Osteoblast (primary cell): ENCODE results near the gene NNMT. TPM values are rescaled to one million over a fixed set of nuclear protein-coding genes. Genes with fewer than 3 reads are reported as not detected.
A peak's percentile ranks its signal among the peaks of the same experiment; 100 is the strongest.

Source experiments
- DNase-seq: peaks from one replicate; pipeline ENCODE4 v3.0.0; 2011; ENCODE audit warnings: low spot score, mixed read lengths; ENCODE audit not compliant: insufficient read length; ENCODE audit errors: missing footprints
- H2AFZ ChIP-seq: 2 replicates; pipeline ENCODE4 v1.6.0; 2011; ENCODE audit warnings: mild to moderate bottlenecking, low read length
- H3K27ac ChIP-seq: 2 replicates; pipeline ENCODE4 v1.5.1; 2011; ENCODE audit warnings: mild to moderate bottlenecking, low read depth, low read length, moderate library complexity
- H3K27me3 ChIP-seq: 2 replicates; pipeline ENCODE4 v1.6.0; 2012; ENCODE audit warnings: mild to moderate bottlenecking, control low read depth, inconsistent platforms, low read length, moderate library complexity; ENCODE audit not compliant: insufficient read depth
- H3K36me3 ChIP-seq: 2 replicates; pipeline ENCODE4 v1.5.1; 2011; ENCODE audit warnings: mild to moderate bottlenecking, low read length, control low read depth, moderate library complexity; ENCODE audit not compliant: insufficient read depth
- H3K4me1 ChIP-seq: 2 replicates; pipeline ENCODE4 v1.5.1; 2011; ENCODE audit warnings: mild to moderate bottlenecking, low read length, control low read depth, moderate library complexity; ENCODE audit not compliant: insufficient read depth
- H3K4me2 ChIP-seq: 2 replicates; pipeline ENCODE4 v1.6.0; 2011; ENCODE audit warnings: mild to moderate bottlenecking, low read length; ENCODE audit not compliant: insufficient read depth
- H3K4me3 ChIP-seq: fragments of 200-600 bp; sonication (generic); 3 replicates; pipeline ENCODE4 v1.5.1; 2012; ENCODE audit warnings: mild to moderate bottlenecking, low read length, inconsistent platforms; ENCODE audit not compliant: insufficient read depth
- H3K79me2 ChIP-seq: 2 replicates; pipeline ENCODE4 v1.6.0; 2012; ENCODE audit warnings: mild to moderate bottlenecking, low read length, control low read depth, inconsistent platforms; ENCODE audit not compliant: insufficient read depth
- H3K9me3 ChIP-seq: 2 replicates; pipeline ENCODE4 v1.5.1; 2011; ENCODE audit warnings: low read depth, low read length, control low read depth
- H4K20me1 ChIP-seq: 2 replicates; pipeline ENCODE4 v1.6.0; 2012; ENCODE audit warnings: mild to moderate bottlenecking, low read length, control low read depth; ENCODE audit not compliant: insufficient read depth
- CTCF ChIP-seq: IDR thresholded peaks from 2 replicates; pipeline ENCODE4 v1.5.1; 2011; ENCODE audit warnings: mild to moderate bottlenecking, low read depth, low read length, moderate library complexity; ENCODE audit errors: extremely low read depth
- total RNA-seq: library from RNA; depleted of rRNA; stranded (reverse); fragments of >200 nt; gene quantifications from 2 replicates; pipeline ENCODE4 v1.2.3, GENCODE V29; 2012

NNMT gene
- total RNA-seq, 1 donor, result 1,196 TPM

GRCh38 chr11:114260077-114260476, 36.1 kb upstream of the NNMT start:
- Histone ChIP-seq H3K4me2 (no peak overlapping the region), H3K79me2 (no peaks in the 10 kb centered on the region), H4K20me1 (no peaks in the 10 kb centered on the region), H3K9me3 (no peaks in the 10 kb centered on the region), H2AFZ (no peak overlapping the region), H3K4me3 (no peak overlapping the region), H3K27me3 (peaks cover 14% of the 10 kb centered on the region), H3K36me3 (no peaks in the 10 kb centered on the region), H3K4me1 (peaks cover 4% of the 10 kb centered on the region), H3K27ac (no peak overlapping the region)
- no peak for DNase-seq
- TF ChIP-seq CTCF, result no peak

GRCh38 chr11:114260483-114260882, 35.7 kb upstream of the NNMT start:
- Histone ChIP-seq H3K4me2 (no peak overlapping the region), H3K79me2 (no peaks in the 10 kb centered on the region), H3K9me3 (no peaks in the 10 kb centered on the region), H3K4me3 (no peak overlapping the region), H4K20me1 (no peaks in the 10 kb centered on the region), H3K4me1 (peaks cover 4% of the 10 kb centered on the region), H3K36me3 (no peaks in the 10 kb centered on the region), H2AFZ (no peak overlapping the region), H3K27me3 (peaks cover 14% of the 10 kb centered on the region), H3K27ac (no peak overlapping the region)
- TF ChIP-seq CTCF, result no peak
- DNase-seq, result no peak

GRCh38 chr11:114261791-114262190, 34.4 kb upstream of the NNMT start:
- H3K4me2 ChIP-seq, result no peak overlapping the region
- H3K27ac ChIP-seq, result no peak overlapping the region
- H4K20me1 ChIP-seq, result no peaks in the 10 kb centered on the region
- no peaks in the 10 kb centered on the region for H3K9me3 ChIP-seq
- peaks cover 4% of the 10 kb centered on the region for H3K4me1 ChIP-seq
- no peaks in the 10 kb centered on the region for H3K36me3 ChIP-seq
- H3K27me3 ChIP-seq, result peaks cover 14% of the 10 kb centered on the region
- TF ChIP-seq CTCF, result no peak
- no peak overlapping the region for H2AFZ ChIP-seq
- no peak for DNase-seq
- no peaks in the 10 kb centered on the region for H3K79me2 ChIP-seq
- H3K4me3 ChIP-seq, result no peak overlapping the region

- H3K9me3 ChIP-seq, result no peaks in the 10 kb centered on the region
- DNase-seq, result peak; percentile 91
- no peaks in the 10 kb centered on the region for H3K4me1 ChIP-seq
- H3K27ac ChIP-seq, result no peak overlapping the region
- no peak overlapping the region for H2AFZ ChIP-seq
- no peaks in the 10 kb centered on the region for H4K20me1 ChIP-seq
- H3K4me2 ChIP-seq, result no peak overlapping the region
- no peaks in the 10 kb centered on the region for H3K79me2 ChIP-seq
- H3K4me3 ChIP-seq, result no peak overlapping the region
- peak; percentile 84 for TF ChIP-seq CTCF
- H3K27me3 ChIP-seq, result peaks cover 14% of the 10 kb centered on the region
- no peaks in the 10 kb centered on the region for H3K36me3 ChIP-seq
These were observed 33.3 kb upstream of the NNMT start for GRCh38 chr11:114262681-114263512.
